Small intestine (tissue), 7 donors: ENCODE measurements around the gene ENOSF1. TPM values are rescaled to one million over a fixed set of nuclear protein-coding genes. Genes with fewer than 3 reads are reported as not detected.
A peak's percentile ranks its signal among the peaks of the same experiment; 100 is the strongest.
"Not testable (repeated sequence)": the region's sequence is repeated elsewhere in the genome, so short reads cannot be mapped to it uniquely, and the experiment has no call there.

Source experiments
- DNase-seq, 2 donors: peaks; one replicate each; pipeline versions ENCODE4 v3.0.0 to v3.0.0-alpha.2; 2013
- FAIRE-seq: peaks from 2 replicates; lab custom pipeline; 2012; peaks lifted over from hg19 to GRCh38; lab: Jason Lieb, UNC
- H3K27ac ChIP-seq, 3 donors: one replicate each; pipeline ENCODE4 v1.5.1; 2013; ENCODE audit warnings: low read length in 2 of 3, mild to moderate bottlenecking in 2 of 3, control low read depth in 1 of 3, inconsistent platforms in 1 of 3, low read depth in 1 of 3, moderate library complexity in 1 of 3
- H3K27me3 ChIP-seq, 3 donors: one replicate each; pipeline ENCODE4 v1.6.1; 2013; ENCODE audit warnings: low read length in 3 of 3, inconsistent platforms in 1 of 3; ENCODE audit not compliant: control insufficient read depth in 3 of 3, insufficient read depth in 3 of 3
- H3K36me3 ChIP-seq, 3 donors: one replicate each; pipeline ENCODE4 v1.6.1; 2013; ENCODE audit warnings: low read length in 3 of 3, inconsistent platforms in 1 of 3, low read depth in 1 of 3, mild to moderate bottlenecking in 1 of 3, moderate library complexity in 1 of 3; ENCODE audit not compliant: control insufficient read depth in 3 of 3, insufficient read depth in 2 of 3
- H3K4me1 ChIP-seq, 3 donors: one replicate each; pipeline ENCODE4 v1.6.1; 2013; ENCODE audit warnings: low read length in 2 of 3, inconsistent platforms in 1 of 3, low read depth in 1 of 3, mild to moderate bottlenecking in 1 of 3, moderate library complexity in 1 of 3; ENCODE audit not compliant: control insufficient read depth in 3 of 3, insufficient read depth in 2 of 3
- H3K4me3 ChIP-seq, 3 donors: one replicate each; pipeline ENCODE4 v1.5.1; 2013; ENCODE audit warnings: low read length in 3 of 3, control low read depth in 1 of 3, inconsistent platforms in 1 of 3, low read depth in 1 of 3, mild to moderate bottlenecking in 1 of 3, moderate library complexity in 1 of 3
- H3K9me3 ChIP-seq, 2 donors: one replicate each; pipeline ENCODE4 v1.6.1; 2013; ENCODE audit warnings: low read depth in 1 of 2, low read length in 1 of 2; ENCODE audit not compliant: control insufficient read depth in 2 of 2, insufficient read depth in 1 of 2
- WGBS, 3 donors: extraction: QIAGEN DNeasy Blood & Tissue Kit; methylation state at CpG; one replicate each; pipeline ENCODE4 v1.1.7; 2013; 5-methylcytosine and 5-hydroxymethylcytosine counted together
- polyA plus RNA-seq, 4 donors: library from polyadenylated mRNA; stranded (reverse) in 3 of 4; unstranded in 1 of 4; fragments of 200-250 nt in 3 of 4; fragments of 120-200 nt in 1 of 4; gene quantifications; one replicate each; pipeline versions ENCODE4 v1.2.1 to v1.2.3, GENCODE V29; 2013
- donor health status: healthy with polysubstance abuse.
- donor health status: control.
- donor health status: control.
- donor health status: Bipolar disorder and iron deficiency.
- donor health status: healthy.

The ENOSF1 gene
- polyA plus RNA-seq, 4 donors = 35.4 to 327 (median 62.5) TPM

GRCh38 chr18:682833-683232 lies 29.6 kb downstream of the ENOSF1 start:
- FAIRE-seq (no peak), DNase-seq (peak in 1 of 2 donors; percentile 64)

GRCh38 chr18:682416-682815 lies 30.0 kb downstream of the ENOSF1 start:
- Histone ChIP-seq H3K4me1 (peaks cover 0 to 77% (median 0%) of the 10 kb centered on the region in 3 donors), H3K36me3 (peaks cover 4 to 77% (median 7%) of the 10 kb centered on the region in 3 donors), H3K27ac (peak overlapping the region in 1 of 3 donors; percentile 32)
- H3K4me3 ChIP-seq, H3K27me3 ChIP-seq, H3K9me3 ChIP-seq, FAIRE-seq, DNase-seq: not testable (repeated sequence)
- WGBS, 3 donors = 73 to 80% (median 78%) methylated on average over 9 of the region's 9 CpGs

More at GRCh38 chr18:682833-683232, 29.6 kb downstream of the ENOSF1 start:
- no peaks in the 10 kb centered on the region for H3K9me3 ChIP-seq
- peaks cover 0 to 76% (median 0%) of the 10 kb centered on the region in 3 donors for H3K4me1 ChIP-seq
- no peak overlapping the region for H3K4me3 ChIP-seq
- H3K27ac ChIP-seq = peak overlapping the region in 1 of 3 donors; percentile 90
- H3K27me3 ChIP-seq = no peaks in the 10 kb centered on the region
- H3K36me3 ChIP-seq = peaks cover 1 to 77% (median 7%) of the 10 kb centered on the region in 3 donors

- Histone ChIP-seq H3K27ac (peak overlapping the region in 1 of 3 donors; percentile 32), H3K4me3 (no peak overlapping the region), H3K36me3 (peaks cover 4 to 76% (median 4%) of the 10 kb centered on the region in 3 donors), H3K4me1 (peaks cover 0 to 75% (median 0%) of the 10 kb centered on the region in 3 donors), H3K27me3 (no peaks in the 10 kb centered on the region), H3K9me3 (no peaks in the 10 kb centered on the region)
- FAIRE-seq (no peak), DNase-seq (peak in 1 of 2 donors; percentile 27)
- 79 to 85% (median 82%) methylated on average over 5 of the region's 5 CpGs for WGBS, 3 donors
Observed at GRCh38 chr18:681985-682384, 30.4 kb downstream of the ENOSF1 start.

- no peak for FAIRE-seq
- no peak overlapping the region for H3K4me3 ChIP-seq
- no peak for DNase-seq
- 96 to 99% (median 98%) methylated on average over 4 of the region's 4 CpGs for WGBS, 3 donors
- peaks cover 0 to 61% (median 0%) of the 10 kb centered on the region in 3 donors for H3K4me1 ChIP-seq
- peak overlapping the region in 1 of 3 donors; percentile 79 for H3K27ac ChIP-seq
- peaks cover 4 to 78% (median 8%) of the 10 kb centered on the region in 3 donors for H3K36me3 ChIP-seq
- H3K9me3 ChIP-seq = no peaks in the 10 kb centered on the region
- H3K27me3 ChIP-seq = no peaks in the 10 kb centered on the region
Observed at GRCh38 chr18:680392-680791, 32.0 kb downstream of the ENOSF1 start.

- FAIRE-seq (no peak), DNase-seq (peak; percentile 68 to 84)
- Histone ChIP-seq H3K27ac (peak overlapping the region in 1 of 3 donors; percentile 79), H3K27me3 (no peaks in the 10 kb centered on the region), H3K9me3 (no peaks in the 10 kb centered on the region), H3K4me1 (peaks cover 0 to 53% (median 0%) of the 10 kb centered on the region in 3 donors), H3K36me3 (peaks cover 4 to 78% (median 12%) of the 10 kb centered on the region in 3 donors), H3K4me3 (no peak overlapping the region)
- 30 to 66% (median 43%) methylated on average over 4 of the region's 4 CpGs for WGBS, 3 donors
Observed at GRCh38 chr18:679516-679915, 32.9 kb downstream of the ENOSF1 start.

- peaks cover 0 to 46% (median 0%) of the 10 kb centered on the region in 3 donors for H3K4me1 ChIP-seq
- H3K4me3 ChIP-seq = no peak overlapping the region
- no peaks in the 10 kb centered on the region for H3K9me3 ChIP-seq
- no peaks in the 10 kb centered on the region for H3K27me3 ChIP-seq
- 92 to 93% (median 92%) methylated on average over 14 to 15 of the region's 15 CpGs for WGBS, 3 donors
- FAIRE-seq (no peak), DNase-seq (no peak)
- peaks cover 4 to 76% (median 12%) of the 10 kb centered on the region in 3 donors for H3K36me3 ChIP-seq
- no peak overlapping the region for H3K27ac ChIP-seq
Observed at GRCh38 chr18:678482-679182, 33.8 kb downstream of the ENOSF1 start.

- Histone ChIP-seq H3K4me1 (peaks cover 0 to 40% (median 0%) of the 10 kb centered on the region in 3 donors), H3K36me3 (peaks cover 4 to 69% (median 12%) of the 10 kb centered on the region in 3 donors), H3K9me3 (no peaks in the 10 kb centered on the region), H3K4me3 (no peak overlapping the region), H3K27me3 (no peaks in the 10 kb centered on the region), H3K27ac (peak overlapping the region in 1 of 3 donors; percentile 3)
- FAIRE-seq (no peak), DNase-seq (peak in 1 of 2 donors; percentile 42)
- 83 to 85% (median 84%) methylated on average over 14 of the region's 14 CpGs for WGBS, 3 donors
Observed at GRCh38 chr18:677951-678381, 34.5 kb downstream of the ENOSF1 start.

GRCh38 chr18:677145-677544 lies 35.3 kb downstream of the ENOSF1 start:
- H3K27me3 ChIP-seq = no peaks in the 10 kb centered on the region
- H3K9me3 ChIP-seq = no peaks in the 10 kb centered on the region
- DNase-seq (no peak), FAIRE-seq (no peak)
- H3K36me3 ChIP-seq = peaks cover 12 to 67% (median 17%) of the 10 kb centered on the region in 3 donors
- H3K4me1 ChIP-seq = peaks cover 0 to 38% (median 0%) of the 10 kb centered on the region in 3 donors
- no peak overlapping the region for H3K4me3 ChIP-seq
- 54 to 78% (median 54%) methylated on average over 4 of the region's 4 CpGs for WGBS, 3 donors
- peak overlapping the region in 1 of 3 donors; percentile 3 for H3K27ac ChIP-seq
